Liver (tissue), 3 donors: ENCODE measurements around the gene SORCS2.

Experiments
- GABPA ChIP-seq, 2 donors: IDR thresholded peaks in 1 of 2; conservative IDR thresholded peaks in 1 of 2; 2 replicates each; pipeline ENCODE4 v1.6.1; 2016; ENCODE audit warnings: antibody characterized with exemption in 2 of 2, mild to moderate bottlenecking in 1 of 2, moderate library complexity in 1 of 2
- HNF4G ChIP-seq: IDR thresholded peaks from 2 replicates; pipeline ENCODE4 v1.6.1; 2016; ENCODE audit warnings: antibody characterized with exemption
- JUND ChIP-seq, 2 donors: IDR thresholded peaks; 2 replicates each; pipeline ENCODE4 v1.6.1; 2016; ENCODE audit warnings: antibody characterized with exemption in 2 of 2
- NR2F2 ChIP-seq: IDR thresholded peaks from 2 replicates; pipeline ENCODE4 v1.6.1; 2016; ENCODE audit warnings: antibody characterized with exemption
- RAD21 ChIP-seq, 2 donors: IDR thresholded peaks; 2 replicates each; pipeline ENCODE4 v1.6.1; 2016; ENCODE audit warnings: antibody characterized with exemption in 2 of 2, mild to moderate bottlenecking in 2 of 2
- TF ChIP-seq, protein P1 (sequence below): fragments of 150-350 bp; IDR thresholded peaks from 2 replicates; pipeline ENCODE4 v1.5.1; 2017; ENCODE audit warnings: improper control_type of control experiment, low read depth, low read length; ENCODE audit not compliant: missing input control
- TF ChIP-seq, protein P2 (sequence below): IDR thresholded peaks from 2 replicates; pipeline ENCODE4 v1.6.1; 2016; ENCODE audit warnings: antibody characterized with exemption
- TF ChIP-seq, protein P3 (sequence below): IDR thresholded peaks from 2 replicates; pipeline ENCODE4 v1.6.1; 2016; ENCODE audit warnings: antibody characterized with exemption, mild to moderate bottlenecking
- TF ChIP-seq, protein P4 (sequence below): IDR thresholded peaks from 2 replicates; pipeline ENCODE4 v1.6.1; 2016; ENCODE audit warnings: antibody characterized with exemption
- donor health status: healthy.
- donor health status: healthy.

DNA sequence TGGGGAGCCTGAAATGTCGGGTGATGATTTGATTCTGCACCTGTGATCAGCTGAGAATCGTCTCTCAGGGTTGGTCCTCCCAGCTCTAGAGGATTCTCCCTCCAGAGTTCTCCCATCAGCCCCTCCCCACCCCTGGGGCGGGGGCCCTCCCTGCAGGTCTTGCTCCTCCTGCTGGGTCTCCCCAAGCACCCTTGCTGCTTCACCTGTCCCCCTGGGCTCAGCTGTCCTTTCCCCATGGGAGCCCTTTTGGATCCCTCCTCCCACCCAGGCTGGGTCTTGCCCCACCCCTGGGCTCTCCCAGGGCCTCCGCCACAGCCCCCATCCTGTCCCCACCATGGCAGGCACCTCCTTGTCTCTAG is 220.2 kb downstream of the SORCS2 start:
- TF ChIP-seq, protein P1, sequence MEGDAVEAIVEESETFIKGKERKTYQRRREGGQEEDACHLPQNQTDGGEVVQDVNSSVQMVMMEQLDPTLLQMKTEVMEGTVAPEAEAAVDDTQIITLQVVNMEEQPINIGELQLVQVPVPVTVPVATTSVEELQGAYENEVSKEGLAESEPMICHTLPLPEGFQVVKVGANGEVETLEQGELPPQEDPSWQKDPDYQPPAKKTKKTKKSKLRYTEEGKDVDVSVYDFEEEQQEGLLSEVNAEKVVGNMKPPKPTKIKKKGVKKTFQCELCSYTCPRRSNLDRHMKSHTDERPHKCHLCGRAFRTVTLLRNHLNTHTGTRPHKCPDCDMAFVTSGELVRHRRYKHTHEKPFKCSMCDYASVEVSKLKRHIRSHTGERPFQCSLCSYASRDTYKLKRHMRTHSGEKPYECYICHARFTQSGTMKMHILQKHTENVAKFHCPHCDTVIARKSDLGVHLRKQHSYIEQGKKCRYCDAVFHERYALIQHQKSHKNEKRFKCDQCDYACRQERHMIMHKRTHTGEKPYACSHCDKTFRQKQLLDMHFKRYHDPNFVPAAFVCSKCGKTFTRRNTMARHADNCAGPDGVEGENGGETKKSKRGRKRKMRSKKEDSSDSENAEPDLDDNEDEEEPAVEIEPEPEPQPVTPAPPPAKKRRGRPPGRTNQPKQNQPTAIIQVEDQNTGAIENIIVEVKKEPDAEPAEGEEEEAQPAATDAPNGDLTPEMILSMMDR = no peak
- TF ChIP-seq, protein P2, sequence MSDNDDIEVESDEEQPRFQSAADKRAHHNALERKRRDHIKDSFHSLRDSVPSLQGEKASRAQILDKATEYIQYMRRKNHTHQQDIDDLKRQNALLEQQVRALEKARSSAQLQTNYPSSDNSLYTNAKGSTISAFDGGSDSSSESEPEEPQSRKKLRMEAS = no peak
- TF ChIP-seq NR2F2 (no peak), GABPA (IDR thresholded peaks at IDR 0.05 in 1 of 2, conservative IDR thresholded peaks at IDR 0.05 in 1 of 2) (no peak), RAD21 (IDR thresholded peaks at IDR 0.05) (no peak), JUND (IDR thresholded peaks at IDR 0.05) (no peak), HNF4G (no peak)
- TF ChIP-seq, protein P3, sequence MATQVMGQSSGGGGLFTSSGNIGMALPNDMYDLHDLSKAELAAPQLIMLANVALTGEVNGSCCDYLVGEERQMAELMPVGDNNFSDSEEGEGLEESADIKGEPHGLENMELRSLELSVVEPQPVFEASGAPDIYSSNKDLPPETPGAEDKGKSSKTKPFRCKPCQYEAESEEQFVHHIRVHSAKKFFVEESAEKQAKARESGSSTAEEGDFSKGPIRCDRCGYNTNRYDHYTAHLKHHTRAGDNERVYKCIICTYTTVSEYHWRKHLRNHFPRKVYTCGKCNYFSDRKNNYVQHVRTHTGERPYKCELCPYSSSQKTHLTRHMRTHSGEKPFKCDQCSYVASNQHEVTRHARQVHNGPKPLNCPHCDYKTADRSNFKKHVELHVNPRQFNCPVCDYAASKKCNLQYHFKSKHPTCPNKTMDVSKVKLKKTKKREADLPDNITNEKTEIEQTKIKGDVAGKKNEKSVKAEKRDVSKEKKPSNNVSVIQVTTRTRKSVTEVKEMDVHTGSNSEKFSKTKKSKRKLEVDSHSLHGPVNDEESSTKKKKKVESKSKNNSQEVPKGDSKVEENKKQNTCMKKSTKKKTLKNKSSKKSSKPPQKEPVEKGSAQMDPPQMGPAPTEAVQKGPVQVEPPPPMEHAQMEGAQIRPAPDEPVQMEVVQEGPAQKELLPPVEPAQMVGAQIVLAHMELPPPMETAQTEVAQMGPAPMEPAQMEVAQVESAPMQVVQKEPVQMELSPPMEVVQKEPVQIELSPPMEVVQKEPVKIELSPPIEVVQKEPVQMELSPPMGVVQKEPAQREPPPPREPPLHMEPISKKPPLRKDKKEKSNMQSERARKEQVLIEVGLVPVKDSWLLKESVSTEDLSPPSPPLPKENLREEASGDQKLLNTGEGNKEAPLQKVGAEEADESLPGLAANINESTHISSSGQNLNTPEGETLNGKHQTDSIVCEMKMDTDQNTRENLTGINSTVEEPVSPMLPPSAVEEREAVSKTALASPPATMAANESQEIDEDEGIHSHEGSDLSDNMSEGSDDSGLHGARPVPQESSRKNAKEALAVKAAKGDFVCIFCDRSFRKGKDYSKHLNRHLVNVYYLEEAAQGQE = no peak
- TF ChIP-seq, protein P4, sequence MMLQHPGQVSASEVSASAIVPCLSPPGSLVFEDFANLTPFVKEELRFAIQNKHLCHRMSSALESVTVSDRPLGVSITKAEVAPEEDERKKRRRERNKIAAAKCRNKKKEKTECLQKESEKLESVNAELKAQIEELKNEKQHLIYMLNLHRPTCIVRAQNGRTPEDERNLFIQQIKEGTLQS = no peak
